AG20443 (cell line): ENCODE results near the gene ACP5.
"Not testable (repeated sequence)": the region's sequence is repeated elsewhere in the genome, so short reads cannot be mapped to it uniquely, and the experiment has no call there.

Experiments used
- DNase-seq: peaks from one replicate; pipeline ENCODE4 v3.0.0; 2012; ENCODE audit warnings: low spot score, mixed read lengths

Gene ACP5

GRCh38 chr19:11577451-11578257, at the start of gene ACP5:
Gene ACP5, minus strand, starts transcription at chr19:11577645. Its CDS starts 328 bp downstream, at chr19:11577317.
- peak; percentile 30 for DNase-seq

DNA sequence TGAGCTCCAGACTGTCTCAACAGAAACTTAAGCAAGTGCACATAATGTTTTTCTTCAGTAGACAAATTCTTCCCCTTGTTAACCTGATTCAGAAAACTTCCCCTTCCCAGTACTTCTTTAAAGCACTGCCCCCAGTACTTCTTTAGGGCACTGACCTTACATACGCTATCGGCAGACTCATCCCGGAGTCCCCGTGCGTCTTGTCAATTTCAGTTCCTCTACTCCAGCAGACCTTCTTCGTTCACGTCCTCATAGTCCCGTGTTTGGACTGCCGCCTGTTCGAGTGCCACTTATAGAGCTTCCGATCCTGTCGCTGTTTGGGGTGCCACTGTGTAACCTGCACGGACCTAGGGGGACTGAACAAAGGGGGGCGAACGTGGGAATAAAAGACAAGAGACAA, 48.8 kb upstream of the ACP5 start:
- DNase-seq: no peak

DNA sequence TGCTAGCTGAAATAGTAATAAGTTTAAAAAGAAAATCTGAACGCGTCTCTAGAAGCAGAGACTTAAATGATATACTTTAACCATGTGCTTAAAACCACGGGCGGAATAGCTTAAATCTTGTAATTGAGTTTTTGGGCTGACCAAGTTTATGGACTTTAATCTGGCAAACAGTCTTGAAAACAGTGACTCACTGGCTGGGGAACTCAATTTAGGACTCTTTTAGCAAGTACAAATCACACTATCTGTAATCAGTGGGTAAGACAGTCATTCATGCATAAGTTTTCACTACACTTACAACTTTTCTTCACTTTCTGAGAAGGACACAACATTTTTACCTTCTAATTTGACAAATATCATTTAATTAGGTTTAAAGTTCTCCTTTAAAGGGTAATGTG, 46.6 kb upstream of the ACP5 start:
- DNase-seq: peak; percentile 24

GRCh38 chr19:11622401-11622800, 45.0 kb upstream of the ACP5 start:
- not testable (repeated sequence) for DNase-seq

DNA sequence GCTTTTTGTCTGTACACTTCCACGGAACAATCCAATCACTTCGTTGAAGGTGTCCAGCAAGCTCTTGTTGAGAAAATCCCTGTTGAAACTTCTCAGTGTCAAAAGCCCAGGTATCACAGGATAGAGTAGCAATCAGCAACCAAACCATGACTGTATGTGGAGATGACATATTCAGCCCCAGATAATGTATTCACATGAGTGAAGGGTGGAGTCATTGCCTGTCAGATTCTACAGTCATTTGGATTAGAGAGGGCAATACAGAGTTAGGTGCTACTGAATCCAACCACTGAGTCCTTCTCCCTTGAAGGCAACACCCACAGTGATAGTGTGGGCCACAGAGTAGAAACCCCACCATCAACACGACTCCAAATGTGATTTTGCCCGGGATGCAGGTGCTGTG, 43.1 kb upstream of the ACP5 start:
- no peak for DNase-seq

- DNase-seq: no peak
Measured at GRCh38 chr19:11617180-11618062, 40.0 kb upstream of the ACP5 start.

- DNase-seq: no peak
Measured at GRCh38 chr19:11612816-11613511, 35.5 kb upstream of the ACP5 start.

- no peak for DNase-seq
Measured at GRCh38 chr19:11611730-11612129, 34.3 kb upstream of the ACP5 start.

GRCh38 chr19:11606484-11606883, 29.0 kb upstream of the ACP5 start:
- no peak for DNase-seq

DNA sequence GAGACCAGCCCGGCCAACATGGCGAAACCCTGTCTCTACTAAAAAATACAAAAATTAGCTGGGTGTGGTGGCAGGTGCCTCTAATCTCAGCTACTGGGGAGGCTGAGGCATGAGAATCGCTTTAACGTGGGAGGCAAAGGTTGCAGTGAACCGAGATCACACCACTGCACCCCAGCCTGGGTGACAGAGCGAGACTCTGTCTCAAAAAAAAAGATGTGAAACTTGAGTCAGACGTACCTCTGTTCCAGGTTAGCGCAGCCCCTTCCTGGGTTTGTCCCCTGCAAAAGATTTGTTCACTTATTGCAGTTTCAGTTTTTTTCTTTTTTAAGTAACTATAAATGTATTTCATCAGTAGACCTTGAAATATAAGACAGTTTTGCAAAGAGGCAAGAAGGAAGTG, 22.3 kb upstream of the ACP5 start:
- not testable (repeated sequence) for DNase-seq

DNA sequence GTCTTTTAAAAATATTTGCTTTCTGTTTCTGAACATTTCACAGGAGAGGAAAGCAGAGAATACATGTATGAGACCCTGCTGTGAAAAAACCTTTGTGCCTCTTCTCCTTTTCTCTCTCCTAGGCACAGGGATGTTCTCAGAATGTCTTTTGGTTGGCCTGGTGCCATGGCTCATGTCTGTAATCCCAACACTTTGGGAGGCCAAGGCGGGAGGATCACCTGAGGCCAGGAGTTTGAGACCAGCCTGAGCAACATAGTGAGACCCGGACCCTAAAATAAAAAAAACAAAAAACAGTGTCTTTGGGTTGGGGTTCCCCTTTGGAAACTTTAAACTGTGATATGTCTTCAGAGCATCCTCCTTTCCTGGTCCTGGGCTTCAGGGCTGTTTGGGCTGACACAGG, 21.3 kb upstream of the ACP5 start:
- no peak for DNase-seq

GRCh38 chr19:11598103-11598483, 20.6 kb upstream of the ACP5 start:
- no peak for DNase-seq

DNA sequence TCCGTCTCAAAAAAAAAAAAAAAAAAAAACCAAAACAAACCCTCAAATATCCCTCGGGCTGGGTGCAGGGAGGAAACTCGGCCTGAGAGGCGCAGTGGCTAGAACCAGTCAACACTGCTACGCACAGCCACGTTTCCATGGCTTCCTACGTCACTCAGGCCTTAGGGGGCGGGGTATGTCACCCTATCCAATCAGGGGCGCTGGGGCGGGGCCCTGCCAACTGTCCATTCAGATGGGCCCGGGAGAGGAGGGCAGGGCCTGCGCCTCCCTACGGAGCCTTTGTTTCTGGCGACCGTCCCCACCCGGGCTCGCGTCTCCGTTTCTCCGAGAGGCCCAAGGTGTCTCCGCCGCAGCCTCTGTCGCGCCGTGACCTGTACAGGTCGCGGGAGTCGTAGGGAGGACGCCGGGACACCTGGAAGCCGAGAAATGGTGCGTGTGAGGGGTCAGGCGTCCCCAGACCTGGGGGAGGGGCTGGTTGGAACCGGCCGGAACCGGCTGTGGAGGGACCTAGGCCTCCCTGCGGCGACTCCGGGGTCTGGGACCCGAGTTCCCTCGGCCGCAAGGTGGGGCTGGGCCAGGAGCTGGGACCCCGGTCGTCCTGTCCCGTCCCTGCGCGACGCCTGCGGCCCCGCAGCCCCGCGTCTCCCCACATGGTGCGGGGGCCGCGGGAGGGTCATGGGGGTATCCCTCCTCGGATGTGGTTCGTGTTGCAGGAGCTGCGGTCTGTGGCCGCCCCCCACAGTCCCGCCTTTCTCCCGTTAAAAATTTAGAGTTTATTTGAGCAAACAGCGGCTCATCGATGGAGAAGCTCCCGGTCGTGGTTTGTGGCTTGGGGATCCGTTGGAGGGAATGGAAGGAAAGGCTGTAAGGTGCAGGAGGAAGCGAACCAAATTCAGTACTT, 20.0 kb upstream of the ACP5 start, which contains the start of gene ZNF627:
TSS of gene ZNF627 (plus strand) at position 282 of the 901 bp plus-strand sequence. CDS start at position 427, 145 bp downstream.
- DNase-seq: peak; percentile 99

- no peak for DNase-seq
Measured at GRCh38 chr19:11596156-11596555, 18.7 kb upstream of the ACP5 start.

DNA sequence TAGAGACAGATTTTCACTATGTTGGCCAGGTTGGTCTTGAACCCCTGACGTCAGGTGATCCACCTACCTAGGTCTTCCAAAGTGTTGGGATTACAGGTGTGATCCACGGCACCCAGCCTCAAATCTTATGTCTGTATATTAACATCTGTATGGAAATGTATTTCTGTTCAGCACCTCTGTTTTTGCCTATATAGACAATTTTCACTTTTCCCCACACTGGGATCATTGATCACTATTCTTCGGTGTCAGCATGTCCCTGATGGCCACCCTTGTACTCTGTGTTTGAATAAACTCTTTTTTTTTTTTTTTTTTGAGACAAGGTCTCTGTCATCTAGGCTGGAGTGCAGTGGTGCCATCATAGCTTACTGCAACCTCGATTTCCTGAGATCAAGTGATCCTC, 16.6 kb upstream of the ACP5 start:
- no peak for DNase-seq

DNA sequence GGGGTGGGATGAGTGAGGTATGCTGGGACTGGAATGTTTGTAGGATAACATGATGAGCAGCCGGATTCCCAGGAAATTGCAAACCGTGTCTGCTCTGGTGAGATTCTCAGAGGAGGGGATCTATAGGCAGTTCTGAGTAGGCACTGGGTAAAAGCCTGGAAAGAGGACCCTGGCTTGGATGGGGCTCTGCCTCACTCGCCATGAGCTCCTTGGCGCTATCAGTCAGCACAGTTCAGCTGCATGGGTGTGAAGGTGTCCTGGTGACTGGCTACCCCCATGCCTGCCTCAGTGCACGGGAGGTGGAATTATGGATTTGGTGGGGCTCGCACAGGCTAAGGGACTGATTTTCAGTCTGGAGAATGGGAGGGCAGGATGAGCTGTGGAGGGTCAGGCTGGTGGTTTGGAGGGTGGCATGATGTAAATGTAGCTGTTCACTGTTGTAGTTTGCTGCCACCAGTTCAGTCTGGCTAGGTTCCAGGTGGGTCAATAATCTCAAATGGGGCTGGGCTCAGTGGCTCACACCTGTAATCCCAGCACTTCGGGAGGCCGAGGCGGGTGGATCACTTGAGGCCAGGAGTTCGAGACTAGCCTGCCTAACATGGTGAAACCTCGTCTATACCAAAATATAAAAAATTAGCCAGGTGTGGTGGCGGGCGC, 10.7 kb upstream of the ACP5 start:
- DNase-seq: no peak

GRCh38 chr19:11587302-11587974, 10.0 kb upstream of the ACP5 start:
- DNase-seq: peak; percentile 89

DNA sequence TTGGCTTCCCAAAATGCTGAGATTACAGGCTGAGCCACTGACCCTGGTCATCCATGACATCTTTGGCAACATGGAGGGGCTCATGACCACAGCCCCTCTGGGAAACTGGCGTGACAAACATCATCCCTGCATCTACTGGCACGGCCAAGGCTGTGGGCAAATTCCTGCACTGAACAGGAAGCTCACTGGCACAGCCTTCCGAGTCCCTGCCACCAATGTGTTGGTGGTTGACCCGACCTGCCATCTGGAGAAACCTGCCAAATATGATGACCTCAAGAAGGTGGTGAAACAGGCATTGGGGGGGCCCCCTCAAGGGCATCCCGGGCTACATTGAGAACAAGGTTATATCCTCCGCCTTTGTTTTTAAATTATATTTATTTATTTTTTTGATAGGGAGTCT, 8.9 kb upstream of the ACP5 start:
- no peak for DNase-seq

DNA sequence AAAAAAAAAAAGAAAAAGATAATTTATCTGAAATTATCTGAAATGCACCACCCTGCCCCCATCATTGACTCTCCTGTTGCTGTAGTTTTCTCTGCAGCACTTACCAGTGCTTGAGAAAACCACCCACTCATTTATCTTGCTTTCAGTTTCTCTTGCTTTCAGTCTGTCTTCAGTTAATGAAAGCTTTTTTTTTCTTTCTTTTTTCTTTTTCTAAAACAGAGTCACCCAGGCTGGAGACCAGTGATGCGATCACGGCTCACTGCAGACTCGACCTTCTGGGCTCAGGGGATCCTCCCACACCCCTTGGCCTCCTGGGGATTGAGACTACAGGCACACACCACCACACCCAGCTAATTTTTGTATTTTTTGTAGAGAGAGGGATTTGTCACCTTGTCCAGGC, 4.3 kb upstream of the ACP5 start:
- no peak for DNase-seq

DNA sequence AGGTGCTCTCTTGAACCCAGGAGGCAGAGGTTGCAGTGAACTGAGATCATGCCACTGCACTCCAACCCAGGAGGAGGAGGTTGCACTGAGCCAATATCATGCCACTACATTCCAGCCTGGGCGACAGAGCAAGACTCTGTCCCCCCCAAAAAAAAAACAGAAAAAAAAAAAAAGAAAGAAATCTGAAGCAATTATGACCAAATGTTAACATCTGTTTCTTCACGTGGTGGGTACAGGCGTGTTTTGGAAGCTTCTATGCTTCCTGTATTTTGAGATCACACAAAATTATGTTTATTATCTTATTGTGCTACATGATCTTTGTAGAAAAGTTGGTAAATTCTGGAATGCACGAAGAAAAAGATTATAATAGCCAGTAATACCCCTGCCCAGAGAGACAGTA, 2.7 kb upstream of the ACP5 start:
- DNase-seq: no peak
